IMR-90 (cell line): Measurements from ENCODE around the gene ADGRF1. TPM values are rescaled to one million over a fixed set of nuclear protein-coding genes. Genes with fewer than 3 reads are reported as not detected.

ENCODE experiments used
- ATAC-seq: fragments of 200-7000 bp; cut with Tn5 transposase; 2 replicates; pipeline ENCODE4 v1.9.1; 2020; ENCODE audit warnings: low read depth, mild to moderate bottlenecking, moderate library complexity
- BruUV-seq: library from RNA; stranded (reverse); fragments of 400-500 nt; replicated peaks from 2 replicates; lab custom pipeline; 2021; lab: Mats Ljungman, UMichigan
- CTCF ChIA-PET: fragments of 300-600 bp; formaldehyde crosslinking; extraction: SDS; loops from one replicate; lab custom pipeline; 2021; ENCODE audit warnings: antibody characterized with exemption; lab: Yijun Ruan, JAX
- POLR2A ChIA-PET: fragments of 300-600 bp; sonication (Branson Sonifier 250); formaldehyde crosslinking; loops from one replicate; lab custom pipeline; 2022; ENCODE audit warnings: antibody characterized with exemption; ENCODE audit not compliant: unreplicated experiment; lab: Charles Lee
- DNase-seq: peaks from one replicate; pipeline ENCODE4 v3.0.0; 2013
- H2AFZ ChIP-seq: replicated peaks from 2 replicates; pipeline ENCODE3; 2013; ENCODE audit warnings: low read length, mild to moderate bottlenecking; ENCODE audit not compliant: poor library complexity
- H2AK5ac ChIP-seq: 2 replicates; pipeline ENCODE4 v1.6.1; 2013; ENCODE audit warnings: low read depth, low read length, inconsistent platforms
- H2AK9ac ChIP-seq: replicated peaks from 2 replicates; pipeline ENCODE3; 2013; ENCODE audit warnings: mild to moderate bottlenecking, low read depth, low read length, moderate library complexity; ENCODE audit not compliant: poor library complexity
- H2BK120ac ChIP-seq: 2 replicates; pipeline ENCODE4 v1.6.1; 2013; ENCODE audit warnings: low read depth, low read length, inconsistent platforms
- H2BK15ac ChIP-seq: 3 replicates; pipeline ENCODE4 v1.6.1; 2013; ENCODE audit warnings: low read depth, low read length, inconsistent platforms
- H2BK20ac ChIP-seq: 2 replicates; pipeline ENCODE4 v1.6.1; 2013; ENCODE audit warnings: low read depth, mild to moderate bottlenecking, inconsistent platforms, low read length, moderate library complexity
- H2BK5ac ChIP-seq: 2 replicates; pipeline ENCODE4 v1.6.1; 2013; ENCODE audit warnings: mild to moderate bottlenecking, low read depth, low read length, inconsistent platforms; ENCODE audit not compliant: poor library complexity, severe bottlenecking
- H3K14ac ChIP-seq: replicated peaks from 2 replicates; pipeline ENCODE4 v1.6.1; 2013; ENCODE audit warnings: low read depth, low read length, inconsistent platforms
- H3K18ac ChIP-seq: 2 replicates; pipeline ENCODE4 v1.6.1; 2013; ENCODE audit warnings: low read depth, low read length, control low read depth
- H3K23ac ChIP-seq: 2 replicates; pipeline ENCODE4 v1.6.1; 2013; ENCODE audit warnings: low read depth, low read length, inconsistent platforms
- H3K27ac ChIP-seq: 2 replicates; pipeline ENCODE4 v1.5.1; 2013; ENCODE audit warnings: mild to moderate bottlenecking, control low read depth, low read length; ENCODE audit not compliant: insufficient read depth
- H3K27me3 ChIP-seq: 2 replicates; pipeline ENCODE4 v1.6.1; 2013; ENCODE audit warnings: low read length; ENCODE audit not compliant: control insufficient read depth, insufficient read depth
- H3K36me3 ChIP-seq: 2 replicates; pipeline ENCODE4 v1.6.1; 2013; ENCODE audit warnings: low read length, mixed read lengths; ENCODE audit not compliant: control insufficient read depth, insufficient read depth
- H3K4ac ChIP-seq: 2 replicates; pipeline ENCODE4 v1.6.1; 2013; ENCODE audit warnings: low read depth, low read length, inconsistent platforms
- H3K4me1 ChIP-seq: 2 replicates; pipeline ENCODE4 v1.6.1; 2013; ENCODE audit warnings: low read length, mixed read lengths; ENCODE audit not compliant: control insufficient read depth, insufficient read depth
- H3K4me2 ChIP-seq: 2 replicates; pipeline ENCODE4 v1.6.1; 2013; ENCODE audit warnings: low read depth, mild to moderate bottlenecking, control low read depth, low read length, moderate library complexity
- H3K4me3 ChIP-seq: 2 replicates; pipeline ENCODE4 v1.5.1; 2013; ENCODE audit warnings: low read depth, mild to moderate bottlenecking, control low read depth, low read length, moderate library complexity; ENCODE audit not compliant: insufficient read depth
- H3K56ac ChIP-seq: 2 replicates; pipeline ENCODE4 v1.6.1; 2013; ENCODE audit warnings: low read length, inconsistent platforms; ENCODE audit not compliant: insufficient read depth; ENCODE audit errors: extremely low read depth
- H3K79me1 ChIP-seq, 2 experiments: 2 replicates each; pipeline ENCODE4 v1.6.1; 2013; ENCODE audit warnings: low read length in 2 of 2, inconsistent platforms in 1 of 2, low read depth in 1 of 2
- H3K9ac ChIP-seq: 2 replicates; pipeline ENCODE4 v1.6.1; 2013; ENCODE audit warnings: low read depth, low read length, control low read depth
- H3K9me1 ChIP-seq: 2 replicates; pipeline ENCODE4 v1.6.1; 2013; ENCODE audit warnings: low read length, inconsistent platforms; ENCODE audit not compliant: insufficient read depth
- H3K9me3 ChIP-seq: 2 replicates; pipeline ENCODE4 v1.6.1; 2013; ENCODE audit warnings: low read length; ENCODE audit not compliant: control insufficient read depth, insufficient read depth
- H4K20me1 ChIP-seq: 2 replicates; pipeline ENCODE4 v1.6.1; 2013; ENCODE audit warnings: low read length, inconsistent platforms; ENCODE audit not compliant: insufficient read depth
- H4K5ac ChIP-seq: 2 replicates; pipeline ENCODE4 v1.6.1; 2013; ENCODE audit warnings: mild to moderate bottlenecking, low read depth, low read length, control low read depth
- H4K8ac ChIP-seq, 2 experiments: 2 replicates each; pipeline ENCODE4 v1.6.1; 2013; ENCODE audit warnings: low read depth in 2 of 2, low read length in 2 of 2, control low read depth in 1 of 2, inconsistent platforms in 1 of 2
- H4K91ac ChIP-seq: 2 replicates; pipeline ENCODE4 v1.6.1; 2013; ENCODE audit warnings: low read depth, low read length, inconsistent platforms; ENCODE audit not compliant: insufficient read depth
- MAFK ChIP-seq: IDR thresholded peaks from 2 replicates; pipeline ENCODE4 v1.6.1; 2012; ENCODE audit warnings: low read depth, low read length, improper control_type of control experiment
- MXI1 ChIP-seq: IDR thresholded peaks from 2 replicates; pipeline ENCODE4 v1.6.1; 2012; ENCODE audit warnings: low read depth, mild to moderate bottlenecking, low read length, moderate library complexity, borderline replicate concordance
- POLR2A ChIP-seq: IDR thresholded peaks from 2 replicates; pipeline ENCODE4 v1.6.1; 2012; ENCODE audit warnings: mild to moderate bottlenecking, low read depth, low read length
- WGBS, 2 experiments: methylation state at CpG; one replicate each; pipeline versions ENCODE4 v1.1.5 to v1.1.7; 2013; ENCODE audit warnings: missing lambda C conversion rate in 2 of 2; ENCODE audit not compliant: insufficient read length in 1 of 2; ENCODE audit errors: extremely low coverage in 2 of 2; 5-methylcytosine and 5-hydroxymethylcytosine counted together
- dilution Hi-C: fragments of 300-500 bp; cut with HindIII; formaldehyde crosslinking; loops from one replicate; pipeline ENCODE4 v1.14.3; 2018; ENCODE audit warnings: low sequenced_read_pairs; ENCODE audit not compliant: unreplicated experiment
- in situ Hi-C: fragments of 300-500 bp; cut with MboI; formaldehyde crosslinking; loops from 3 replicates; pipeline ENCODE4 v1.14.3; 2019; ENCODE audit warnings: low sequenced_read_pairs, inconsistent platforms, mixed read lengths
- intact Hi-C: fragments of 100-400 bp; cut with micrococcal nuclease; formaldehyde crosslinking; loops from 2 replicates; pipeline ENCODE4 v1.10.0; 2022
- polyA plus RNA-seq, 3 experiments: library from polyadenylated mRNA; depleted of rRNA; stranded (reverse); fragments of >200 nt; gene quantifications; 2 replicates each; pipeline ENCODE4 v1.2.3, GENCODE V29; 2012; ENCODE audit warnings: low replicate concordance in 1 of 3
- total RNA-seq: library from RNA; depleted of rRNA; stranded (reverse); fragments of >200 nt; gene quantifications from 2 replicates; pipeline ENCODE4 v1.2.3, GENCODE V29; 2012
- TF ChIP-seq, protein P1 (sequence below): conservative IDR thresholded peaks from 2 replicates; pipeline ENCODE4 v1.5.1; 2012; ENCODE audit warnings: mild to moderate bottlenecking, low read depth, low read length, improper control_type of control experiment
- TF ChIP-seq, protein P2 (sequence below): fragments of 150-350 bp; IDR thresholded peaks from 2 replicates; pipeline ENCODE4 v1.6.1; 2017; ENCODE audit warnings: mild to moderate bottlenecking, antibody characterized with exemption, low read length, low read depth

Gene ADGRF1
- total and polyA plus RNA-seq, 2 of the 4 experiments (the other 2 are of a cell fraction), result not detected

DNA sequence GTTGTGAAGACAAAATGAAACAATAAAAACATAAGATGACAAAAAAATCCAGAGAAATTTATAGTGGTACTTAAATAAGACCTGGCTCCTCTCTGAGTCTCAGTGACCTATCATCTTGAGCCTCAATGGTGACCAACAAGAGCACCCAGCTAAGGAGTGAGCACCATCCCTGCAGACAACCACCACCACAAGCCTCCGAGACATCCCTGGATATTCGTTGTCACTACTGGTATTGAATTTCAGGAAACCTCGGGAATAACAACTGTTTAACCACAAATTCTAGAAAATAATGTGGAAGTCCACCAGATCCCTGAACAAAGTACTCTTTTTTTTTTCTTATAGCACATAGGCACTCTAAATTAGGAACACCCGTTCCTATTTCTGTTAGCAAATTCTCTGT lies 88.2 kb downstream of the ADGRF1 start:
- no CpG with 5 or more reads among the region's 4 CpGs for WGBS, 2 experiments
- no peak overlapping the region for H2BK20ac ChIP-seq
- H3K18ac ChIP-seq, result no peak overlapping the region
- H3K4ac ChIP-seq, result no peak overlapping the region
- no peaks in the 10 kb centered on the region for H3K4me1 ChIP-seq
- no peaks in the 10 kb centered on the region for H3K27me3 ChIP-seq
- no peak for DNase-seq
- H2BK15ac ChIP-seq, result no peak overlapping the region
- no peak overlapping the region for H2BK5ac ChIP-seq
- no peak overlapping the region for H3K14ac ChIP-seq
- no peak overlapping the region for H3K4me2 ChIP-seq
- H3K9me3 ChIP-seq, result no peaks in the 10 kb centered on the region
- intact Hi-C loops (no loop called here), in situ Hi-C loops (no loop called here), dilution Hi-C loops (no loop called here)
- no peak overlapping the region for H2BK120ac ChIP-seq
- no peak overlapping the region for H4K5ac ChIP-seq
- H3K79me1 ChIP-seq, result no peaks in the 10 kb centered on the region
- no peak overlapping the region for H2AK9ac ChIP-seq
- H2AK5ac ChIP-seq, result no peak overlapping the region
- no peak for TF ChIP-seq MXI1
- TF ChIP-seq, protein P1, sequence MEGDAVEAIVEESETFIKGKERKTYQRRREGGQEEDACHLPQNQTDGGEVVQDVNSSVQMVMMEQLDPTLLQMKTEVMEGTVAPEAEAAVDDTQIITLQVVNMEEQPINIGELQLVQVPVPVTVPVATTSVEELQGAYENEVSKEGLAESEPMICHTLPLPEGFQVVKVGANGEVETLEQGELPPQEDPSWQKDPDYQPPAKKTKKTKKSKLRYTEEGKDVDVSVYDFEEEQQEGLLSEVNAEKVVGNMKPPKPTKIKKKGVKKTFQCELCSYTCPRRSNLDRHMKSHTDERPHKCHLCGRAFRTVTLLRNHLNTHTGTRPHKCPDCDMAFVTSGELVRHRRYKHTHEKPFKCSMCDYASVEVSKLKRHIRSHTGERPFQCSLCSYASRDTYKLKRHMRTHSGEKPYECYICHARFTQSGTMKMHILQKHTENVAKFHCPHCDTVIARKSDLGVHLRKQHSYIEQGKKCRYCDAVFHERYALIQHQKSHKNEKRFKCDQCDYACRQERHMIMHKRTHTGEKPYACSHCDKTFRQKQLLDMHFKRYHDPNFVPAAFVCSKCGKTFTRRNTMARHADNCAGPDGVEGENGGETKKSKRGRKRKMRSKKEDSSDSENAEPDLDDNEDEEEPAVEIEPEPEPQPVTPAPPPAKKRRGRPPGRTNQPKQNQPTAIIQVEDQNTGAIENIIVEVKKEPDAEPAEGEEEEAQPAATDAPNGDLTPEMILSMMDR, result no peak
- no peak for TF ChIP-seq MAFK
- TF ChIP-seq, protein P2, sequence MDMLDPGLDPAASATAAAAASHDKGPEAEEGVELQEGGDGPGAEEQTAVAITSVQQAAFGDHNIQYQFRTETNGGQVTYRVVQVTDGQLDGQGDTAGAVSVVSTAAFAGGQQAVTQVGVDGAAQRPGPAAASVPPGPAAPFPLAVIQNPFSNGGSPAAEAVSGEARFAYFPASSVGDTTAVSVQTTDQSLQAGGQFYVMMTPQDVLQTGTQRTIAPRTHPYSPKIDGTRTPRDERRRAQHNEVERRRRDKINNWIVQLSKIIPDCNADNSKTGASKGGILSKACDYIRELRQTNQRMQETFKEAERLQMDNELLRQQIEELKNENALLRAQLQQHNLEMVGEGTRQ, result no peak
- TF ChIP-seq POLR2A, result no peak
- no peaks in the 10 kb centered on the region; the same call in 1 of the 2 replicates for H3K9me1 ChIP-seq
- ChIA-PET CTCF (interaction anchor here (0.7 kb wide), 1 partner anchor 441 kb away, joined by 3 read pairs; no protein-coding TSS in a partner anchor), POLR2A (no interaction called here)
- no TSS peak for BruUV-seq
- H3K9ac ChIP-seq, result no peak overlapping the region
- no peak overlapping the region for H3K23ac ChIP-seq
- no peaks in the 10 kb centered on the region for H4K20me1 ChIP-seq
- no peak for ATAC-seq
- H3K4me3 ChIP-seq, result no peak overlapping the region
- H4K8ac ChIP-seq, result no peak overlapping the region
- no peak overlapping the region for H4K91ac ChIP-seq
- no peak overlapping the region for H3K27ac ChIP-seq
- H3K56ac ChIP-seq, result no peak overlapping the region
- H3K36me3 ChIP-seq, result no peaks in the 10 kb centered on the region
- H2AFZ ChIP-seq, result no peak overlapping the region
